SK-MEL-5 (cell line): ENCODE measurements around the gene TMUB1. TPM values are rescaled to one million over a fixed set of nuclear protein-coding genes. Genes with fewer than 3 reads are reported as not detected.

Source experiments
- DNase-seq: peaks from one replicate; pipeline ENCODE4 v3.0.0-alpha.2; 2016; ENCODE audit warnings: low read depth, low spot score
- in situ Hi-C: cut with HindIII; loops from 2 replicates; pipeline ENCODE4 v1.10.0; 2016; ENCODE audit warnings: low sequenced_read_pairs, high pct_unique_total_duplicates, low pct_unique_long_range_greater_than_20kb
- total RNA-seq: library from RNA; depleted of rRNA; stranded (reverse); fragments of >200 nt; shearing (Covaris generic); gene quantifications from 2 replicates; pipeline ENCODE4 v1.2.3, GENCODE V29; 2014

The TMUB1 gene
- total RNA-seq, 1 experiment from 2014 or later = 38.5 TPM

DNA sequence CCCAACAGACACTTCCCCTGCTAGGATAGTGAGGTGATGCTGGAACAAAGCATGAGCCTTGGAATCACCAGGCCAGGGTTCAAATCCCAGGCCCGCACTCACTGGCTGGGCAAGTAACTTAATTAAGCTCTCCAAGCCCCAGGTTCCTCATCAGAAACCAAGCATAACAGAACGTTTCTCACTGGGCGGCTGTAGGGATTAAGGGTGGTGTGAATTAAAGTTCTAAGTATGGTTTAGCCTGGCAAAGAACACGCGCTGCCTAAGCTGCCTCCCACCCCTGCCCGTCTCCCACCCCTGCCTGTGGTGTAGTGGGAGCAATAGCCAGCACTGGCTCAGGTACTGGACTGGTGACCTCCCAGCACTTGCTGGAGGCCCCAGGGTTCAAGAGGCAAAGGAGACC, 18.3 kb downstream of the TMUB1 start:
- in situ Hi-C loops = no loop called here

DNA sequence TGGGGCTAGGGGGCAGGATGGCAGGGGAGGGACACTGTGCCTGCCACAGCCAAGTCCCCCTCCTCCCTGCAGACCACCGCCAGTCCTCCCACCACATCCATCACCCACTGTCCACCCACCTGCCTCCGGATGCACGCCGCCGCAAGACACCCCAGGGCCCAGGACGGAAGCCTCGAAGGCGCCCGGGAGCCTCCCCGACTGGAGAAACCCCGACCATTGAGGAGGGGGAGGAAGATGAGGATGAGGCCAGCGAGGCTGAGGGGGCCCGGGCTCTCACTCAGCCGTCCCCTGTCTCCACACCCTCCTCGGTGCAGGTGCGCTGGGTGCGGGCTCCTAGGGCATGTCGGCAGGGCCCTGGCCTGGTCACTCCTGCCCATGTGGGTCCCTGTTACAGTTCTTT, 18.8 kb downstream of the TMUB1 start:
- in situ Hi-C loops = no loop called here
- DNase-seq = no peak

More for the DNA sequence above, 18.3 kb downstream of the TMUB1 start:
- no peak for DNase-seq

- peak; percentile 62 for DNase-seq
- in situ Hi-C loops = no loop called here
These were observed 20.1 kb downstream of the TMUB1 start for GRCh38 chr7:151063212-151063561.

- DNase-seq = peak; percentile 85
These were observed 20.7 kb downstream of the TMUB1 start for GRCh38 chr7:151062399-151063211.

GRCh38 chr7:151062111-151062398, 21.2 kb downstream of the TMUB1 start:
- in situ Hi-C loops = no loop called here
- DNase-seq = no peak

More at GRCh38 chr7:151062399-151063211, 20.7 kb downstream of the TMUB1 start:
- in situ Hi-C loops = no loop called here

DNA sequence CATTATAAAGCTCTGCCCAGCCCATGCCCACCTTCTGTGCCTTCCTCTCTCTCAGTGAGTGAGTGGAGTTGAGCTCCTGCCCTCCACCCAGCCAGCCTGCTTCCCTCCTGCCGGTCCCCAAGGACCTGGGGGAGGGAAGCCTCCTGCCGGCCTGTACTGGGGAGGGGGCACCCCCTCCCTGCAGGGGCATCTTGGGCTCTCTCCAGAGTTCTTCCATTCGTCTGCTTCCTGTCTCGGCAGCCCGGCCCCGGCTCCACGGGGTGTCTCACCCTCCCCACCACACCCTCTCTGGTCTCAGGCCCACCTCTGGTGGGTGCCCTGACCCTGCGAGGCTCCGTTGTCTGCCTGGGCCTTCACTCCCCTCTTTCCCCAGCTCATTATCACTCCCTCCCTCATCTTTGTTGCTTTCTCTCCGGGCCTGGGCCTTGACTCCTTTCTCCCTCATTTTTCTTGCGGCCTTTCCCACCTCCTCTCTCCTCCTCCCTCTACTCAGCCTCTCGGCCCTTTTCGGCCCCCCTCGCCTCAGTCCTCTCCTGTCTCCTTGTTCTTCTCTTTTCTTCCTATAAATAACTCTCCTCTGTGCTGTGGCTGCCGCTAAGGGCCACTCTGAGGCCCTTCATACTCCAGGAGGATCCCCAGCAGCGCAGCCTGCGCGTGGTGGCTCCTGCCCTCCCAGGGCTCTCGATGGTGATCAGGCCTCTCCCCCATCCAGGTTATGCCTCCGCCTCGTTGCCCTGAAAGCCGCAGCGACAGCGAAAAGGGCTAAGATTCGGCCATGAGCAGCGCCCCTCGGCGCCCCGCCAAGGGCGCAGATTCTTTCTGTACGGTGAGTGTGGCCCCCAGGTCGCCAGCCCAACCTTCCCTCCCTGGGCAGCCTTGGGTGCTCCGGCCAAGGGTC, 21.8 kb downstream of the TMUB1 start:
- DNase-seq = no peak
- in situ Hi-C loops = no loop called here

- in situ Hi-C loops = no loop called here
- peak; percentile 61 for DNase-seq
These were observed 22.7 kb downstream of the TMUB1 start for GRCh38 chr7:151060416-151061212.

GRCh38 chr7:151060113-151060415, 23.2 kb downstream of the TMUB1 start:
- DNase-seq = no peak
- in situ Hi-C loops = no loop called here

DNA sequence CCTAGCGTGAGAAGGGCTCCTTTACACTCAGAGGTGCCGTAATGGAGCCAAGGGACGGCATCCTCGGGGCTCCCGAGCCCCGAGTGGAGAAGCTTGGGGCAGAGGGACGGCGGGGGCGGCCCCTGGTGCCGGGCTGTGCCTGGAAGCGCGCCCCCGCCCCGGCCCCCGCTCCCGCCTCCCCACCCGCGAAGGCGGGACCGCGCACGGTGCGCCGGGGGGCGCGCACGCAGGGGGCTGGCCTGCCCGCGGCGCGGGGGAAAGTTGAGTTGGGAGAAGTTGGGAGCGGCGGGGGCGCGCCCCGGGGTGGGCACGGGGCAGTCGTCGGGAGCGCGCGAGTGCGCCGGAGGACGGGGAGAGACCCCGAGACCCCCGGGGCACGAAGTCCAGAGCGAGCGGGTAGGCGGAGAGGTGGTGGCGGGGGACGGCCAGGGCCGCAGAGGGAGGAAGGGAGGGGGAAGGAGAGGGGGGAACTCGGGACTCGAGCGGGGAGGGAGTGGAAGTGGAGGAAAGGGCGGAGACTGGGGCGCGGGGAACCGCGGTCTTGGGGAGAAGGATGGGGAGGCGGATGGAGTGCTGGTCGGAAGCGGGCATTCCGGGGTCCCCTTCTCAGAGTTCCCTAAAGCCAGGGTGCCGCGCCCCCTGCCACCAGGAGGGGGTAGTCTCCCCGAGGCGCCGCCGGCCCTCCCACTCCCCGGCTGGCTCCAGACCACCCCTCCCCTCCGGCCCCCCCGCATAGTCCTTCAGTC, 23.8 kb downstream of the TMUB1 start, which contains the start of gene SLC4A2:
TSS of gene SLC4A2 (plus strand) at position 223 of the 746 bp plus-strand sequence. CDS start 2,399 bp downstream, outside the sequence.
- DNase-seq = peak; percentile 80
- in situ Hi-C loops = no loop called here

DNA sequence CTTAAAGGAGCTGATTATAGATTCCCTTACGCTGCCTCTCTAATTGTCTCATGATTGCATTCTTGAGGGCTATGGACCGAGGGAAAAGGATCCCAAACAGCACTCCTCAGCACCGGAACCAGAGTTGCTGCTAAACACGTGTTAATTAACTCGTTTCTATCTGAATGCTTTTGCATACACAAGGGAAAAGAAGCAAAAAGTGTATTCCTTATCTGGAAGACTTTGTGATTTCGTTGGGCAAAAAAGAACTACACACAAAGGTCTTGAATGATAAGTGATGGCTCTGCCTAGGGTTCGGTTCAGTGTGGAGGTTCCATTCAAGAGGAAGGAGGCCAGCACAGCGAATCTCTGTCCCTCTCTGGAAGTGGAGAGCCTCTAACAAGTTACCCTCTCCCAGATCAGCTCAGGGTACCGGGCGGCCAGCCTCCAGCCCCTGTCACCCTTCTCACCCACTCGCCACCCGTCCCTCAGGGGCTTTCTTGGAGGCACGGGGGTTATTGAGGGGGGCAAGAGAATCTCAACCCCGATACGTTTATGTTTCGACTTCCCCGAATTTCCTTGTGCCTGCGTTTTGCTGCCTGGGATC, 24.4 kb downstream of the TMUB1 start:
- DNase-seq = peak; percentile 30
- in situ Hi-C loops = no loop called here

- in situ Hi-C loops = no loop called here
- peak; percentile 100 for DNase-seq
These were observed 25.1 kb downstream of the TMUB1 start for GRCh38 chr7:151057989-151058780.

- in situ Hi-C loops = no loop called here
- DNase-seq = no peak
These were observed 25.7 kb downstream of the TMUB1 start, which contains the start of gene CDK5 for GRCh38 chr7:151057506-151057988. Gene CDK5 (minus strand): TSS chr7:151057897. CDS start chr7:151057848, 49 bp downstream.

- DNase-seq = no peak
- in situ Hi-C loops = no loop called here
These were observed 26.4 kb downstream of the TMUB1 start for GRCh38 chr7:151056666-151057505.

DNA sequence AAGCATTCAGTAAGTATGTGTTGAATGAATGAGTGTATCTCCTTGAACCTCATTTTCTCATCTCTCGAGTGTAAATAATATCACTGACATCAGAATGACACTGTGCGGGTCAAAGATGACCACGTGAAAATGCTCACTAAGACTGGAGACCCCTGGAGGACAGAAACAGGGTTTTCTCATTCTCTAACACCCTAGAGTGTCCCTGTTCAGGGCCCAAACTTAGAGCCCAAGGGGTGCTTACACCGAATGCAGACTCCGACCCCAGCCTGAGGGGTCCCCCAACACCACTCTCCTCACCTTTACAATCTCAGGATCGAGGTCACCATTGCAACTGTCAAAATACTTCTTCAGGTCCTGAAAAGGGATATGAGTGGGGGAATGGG, 27.0 kb downstream of the TMUB1 start:
- DNase-seq = no peak
- in situ Hi-C loops = no loop called here

- no peak for DNase-seq
- in situ Hi-C loops = no loop called here
These were observed 29.5 kb downstream of the TMUB1 start for GRCh38 chr7:151053751-151054150.
